Measurements from ENCODE around the gene DAW1. TPM values are rescaled to one million over a fixed set of nuclear protein-coding genes. Genes with fewer than 3 reads are reported as not detected.

Gene DAW1
- total and polyA plus RNA-seq, 2 of the 4 experiments (the other 2 are of a cell fraction) = 0.86 to 1.4 TPM

- Histone ChIP-seq H2AFZ (replicated peaks; ENCODE audit: low read length, poor library complexity) (no peak overlapping the region), H3K18ac (ENCODE audit: low read depth, low read length) (no peak overlapping the region), H3K4me2 (ENCODE audit: low read depth, low read length) (no peak overlapping the region), H4K5ac (ENCODE audit: low read depth, low read length) (no peak overlapping the region), H3K9me3 (ENCODE audit: control insufficient read depth, insufficient read depth, low read length) (no peaks in the 10 kb centered on the region; the same call in 1 of the 2 replicates), H3K9ac (ENCODE audit: low read depth, low read length) (no peak overlapping the region), H3K14ac (replicated peaks; ENCODE audit: low read depth, low read length) (no peak overlapping the region), H2BK120ac (ENCODE audit: low read depth, low read length) (no peak overlapping the region), H4K20me1 (ENCODE audit: insufficient read depth, low read length) (no peaks in the 10 kb centered on the region), H3K4me3 (ENCODE audit: insufficient read depth, low read depth, low read length) (no peak overlapping the region), H2BK15ac (ENCODE audit: low read depth, low read length) (no peak overlapping the region), H3K27ac (ENCODE audit: insufficient read depth, low read length) (no peak overlapping the region), H3K36me3 (ENCODE audit: control insufficient read depth, insufficient read depth, low read length) (no peaks in the 10 kb centered on the region), H2AK9ac (replicated peaks; ENCODE audit: low read depth, low read length, poor library complexity) (no peak overlapping the region), H4K8ac (ENCODE audit: low read depth in 2 of 2, low read length in 2 of 2) (no peak overlapping the region), H2AK5ac (ENCODE audit: low read depth, low read length) (no peak overlapping the region), H3K27me3 (ENCODE audit: control insufficient read depth, insufficient read depth, low read length) (no peaks in the 10 kb centered on the region), H3K4me1 (ENCODE audit: control insufficient read depth, insufficient read depth, low read length) (no peaks in the 10 kb centered on the region), H3K4ac (ENCODE audit: low read depth, low read length) (no peak overlapping the region), H3K23ac (ENCODE audit: low read depth, low read length) (no peak overlapping the region), H4K91ac (ENCODE audit: insufficient read depth, low read depth, low read length) (no peak overlapping the region), H2BK5ac (ENCODE audit: low read depth, low read length, poor library complexity, severe bottlenecking) (no peak overlapping the region), H3K79me1 (ENCODE audit: low read depth in 1 of 2, low read length in 2 of 2) (no peaks in the 10 kb centered on the region), H3K9me1 (ENCODE audit: insufficient read depth, low read length) (no peaks in the 10 kb centered on the region), H3K56ac (ENCODE audit: extremely low read depth, insufficient read depth, low read length) (no peak overlapping the region), H2BK20ac (ENCODE audit: low read depth, low read length) (no peak overlapping the region)
- WGBS, 2 experiments (ENCODE audit: extremely low coverage in 2 of 2, insufficient read length in 1 of 2) = 51% methylated on average over 2 of the region's 4 CpGs; no CpG with 5 or more reads in 1 of the 2 experiments
- CTCF ChIA-PET = no interaction called here
- no TSS peak for BruUV-seq (replicated peaks)
- ATAC-seq (ENCODE audit: low read depth) (no peak), DNase-seq (no peak)
- no peak for TF ChIP-seq FOS (IDR thresholded peaks at IDR 0.05; ENCODE audit: low read depth, low read length)
- TF ChIP-seq CHD1 (IDR thresholded peaks at IDR 0.05; ENCODE audit: low read depth, low read length) = no peak
- no peak for TF ChIP-seq BHLHE40 (IDR thresholded peaks at IDR 0.05; ENCODE audit: low read depth, low read length)
- no peak for TF ChIP-seq POLR2A (IDR thresholded peaks at IDR 0.05; ENCODE audit: low read depth, low read length)
- TF ChIP-seq MAFK (IDR thresholded peaks at IDR 0.05; ENCODE audit: low read depth, low read length) = no peak
- no peak for TF ChIP-seq MAZ (IDR thresholded peaks at IDR 0.05; ENCODE audit: borderline replicate concordance, low read depth, low read length)
- no peak for TF ChIP-seq SMC3 (IDR thresholded peaks at IDR 0.05; ENCODE audit: low read depth, low read length)
- TF ChIP-seq NFE2L2 (IDR thresholded peaks at IDR 0.05; ENCODE audit: low read depth, low read length) = no peak
- TF ChIP-seq CTCF (conservative IDR thresholded peaks at IDR 0.05; ENCODE audit: low read depth, low read length) = no peak
- no peak for TF ChIP-seq USF2 (IDR thresholded peaks at IDR 0.05; ENCODE audit: low read depth, low read length)
- no peak for TF ChIP-seq ELK1 (IDR thresholded peaks at IDR 0.05; ENCODE audit: borderline replicate concordance, low read depth, low read length)
- no peak for TF ChIP-seq RFX5 (IDR thresholded peaks at IDR 0.05; ENCODE audit: low read depth, low read length)
- TF ChIP-seq MXI1 (IDR thresholded peaks at IDR 0.05; ENCODE audit: borderline replicate concordance, low read depth, low read length) = no peak
- TF ChIP-seq CEBPB (IDR thresholded peaks at IDR 0.05; ENCODE audit: low read depth, low read length) = no peak
- no peak for TF ChIP-seq RAD21 (IDR thresholded peaks at IDR 0.05; ENCODE audit: low read length)
- in situ Hi-C loops (cut with MboI; ENCODE audit: low sequenced_read_pairs) = loop anchor here (25.0 kb wide), 1 partner anchor 1666 kb away; no protein-coding TSS in a partner anchor
- POLR2A ChIA-PET (ENCODE audit: unreplicated experiment) = no interaction called here
- dilution Hi-C loops (cut with HindIII; ENCODE audit: low sequenced_read_pairs, unreplicated experiment) = no loop called here
- intact Hi-C loops (cut with micrococcal nuclease) = no loop called here
Observed at GRCh38 chr2:227921648-227922047, 50.2 kb downstream of the DAW1 start.

Measured in IMR-90 (cell line).